Body of pancreas (tissue), 4 donors: ENCODE data around the gene LMBR1.

Experiments
- CTCF ChIP-seq, 7 experiments: fragments of 450-650 bp in 4 of 7; fragments of 200-600 bp in 3 of 7; sonication (generic) in 3 of 7; IDR thresholded peaks; one replicate each; pipeline ENCODE4 v1.5.1; 2016 to 2019; ENCODE audit warnings: antibody characterized with exemption in 7 of 7
- POLR2A ChIP-seq, 3 donors: fragments of 450-650 bp; IDR thresholded peaks; one replicate each; pipeline ENCODE4 v1.6.1; 2016; ENCODE audit warnings: antibody characterized with exemption in 3 of 3, mild to moderate bottlenecking in 2 of 3

GRCh38 chr7:156751319-156751718, 141.7 kb downstream of the LMBR1 start:
- TF ChIP-seq CTCF (IDR thresholded peaks at IDR 0.05) (no peak), POLR2A (IDR thresholded peaks at IDR 0.05) (no peak)
